ENCODE data around the gene CFL1.
A peak's percentile ranks its signal among the peaks of the same experiment; 100 is the strongest.
"Not testable (repeated sequence)": the region's sequence is repeated elsewhere in the genome, so short reads cannot be mapped to it uniquely, and the experiment has no call there.

CFL1 gene

GRCh38 chr11:65857853-65858680 lies at the start of gene CFL1:
Gene CFL1, minus strand, starts transcription at chr11:65858180. Its CDS starts 81 bp downstream, at chr11:65858099.
- DNase-seq: peak; percentile 93

- DNase-seq: no peak
Measured at GRCh38 chr11:65906602-65907001, 48.6 kb upstream of the CFL1 start.

GRCh38 chr11:65903715-65904114 lies 45.7 kb upstream of the CFL1 start:
- no peak for DNase-seq

GRCh38 chr11:65903068-65903481 lies 45.1 kb upstream of the CFL1 start:
- no peak for DNase-seq

- DNase-seq: no peak
Measured at GRCh38 chr11:65900899-65901180, 42.9 kb upstream of the CFL1 start.

- DNase-seq: peak; percentile 93
Measured at GRCh38 chr11:65900125-65900898, 42.3 kb upstream of the CFL1 start, which contains the start of gene FOSL1. Gene FOSL1, minus strand, starts transcription at chr11:65900388. Its CDS starts 49 bp downstream, at chr11:65900339.

- DNase-seq: peak; percentile 90
Measured at GRCh38 chr11:65899356-65900124, 41.6 kb upstream of the CFL1 start.

GRCh38 chr11:65898656-65899355 lies 40.8 kb upstream of the CFL1 start:
- DNase-seq: no peak

- no peak for DNase-seq
Measured at GRCh38 chr11:65897020-65897471, 39.1 kb upstream of the CFL1 start.

GRCh38 chr11:65896034-65896999 lies 38.3 kb upstream of the CFL1 start:
- no peak for DNase-seq

- no peak for DNase-seq
Measured at GRCh38 chr11:65895482-65895981, 37.6 kb upstream of the CFL1 start.

GRCh38 chr11:65894034-65894591 lies 36.1 kb upstream of the CFL1 start:
- DNase-seq: no peak

- no peak for DNase-seq
Measured at GRCh38 chr11:65892661-65893317, 34.8 kb upstream of the CFL1 start.

- not testable (repeated sequence) for DNase-seq
Measured at GRCh38 chr11:65892137-65892540, 34.2 kb upstream of the CFL1 start.

GRCh38 chr11:65891219-65892136 lies 33.5 kb upstream of the CFL1 start:
- peak; percentile 79 for DNase-seq

- peak; percentile 88 for DNase-seq
Measured at GRCh38 chr11:65890324-65891218, 32.6 kb upstream of the CFL1 start, which contains the start of gene CCDC85B. Gene CCDC85B, plus strand, starts transcription at chr11:65890673. Its CDS starts 111 bp downstream, at chr11:65890784.

GRCh38 chr11:65888163-65888814 lies 30.3 kb upstream of the CFL1 start, which contains the start of gene FIBP:
Gene FIBP, minus strand, starts transcription at chr11:65888471. Its CDS starts 53 bp downstream, at chr11:65888418.
- DNase-seq: peak; percentile 99
